ENCODE measurements around the gene HOXA9. TPM values are rescaled to one million over a fixed set of nuclear protein-coding genes. Genes with fewer than 3 reads are reported as not detected.

HOXA9 gene
- total and polyA plus RNA-seq, 10 of the 15 experiments (the other 5 are each of a cell fraction or from before 2014, with no cell fraction given): not detected

GRCh38 chr7:27188386-27189294 lies 23.3 kb upstream of the HOXA9 start:
- TF ChIP-seq ZNF274 (IDR thresholded peaks at IDR 0.05; ENCODE audit: insufficient read depth, insufficient read length) (no peak), GATAD2B (conservative IDR thresholded peaks at IDR 0.05; ENCODE audit: low read depth) (no peak), KDM1A (IDR thresholded peaks at IDR 0.05; ENCODE audit: borderline replicate concordance) (no peak), HSF1 (IDR thresholded peaks at IDR 0.05; ENCODE audit: low read depth, low read length) (no peak), CHD4 (IDR thresholded peaks at IDR 0.05) (no peak), ATF7 (IDR thresholded peaks at IDR 0.05; ENCODE audit: low read depth) (no peak)
- H3K9me3 ChIP-seq (replicated peaks; ENCODE audit: control insufficient read depth, insufficient read depth, low read length): no peaks in the 10 kb centered on the region; the same call in 2 of the 3 replicates
- BruUV-seq (replicated peaks): no TSS peak
- in situ Hi-C loops (cut with MboI): no loop called here
- no peak overlapping the region for H3K27ac ChIP-seq (ENCODE audit: control insufficient read depth, insufficient read depth)
- H3K4me2 ChIP-seq (ENCODE audit: control insufficient read depth, insufficient read depth): no peak overlapping the region
- H3K9ac ChIP-seq (ENCODE audit: control insufficient read depth, insufficient read depth, low read length): no peak overlapping the region
- H3K4me1 ChIP-seq (ENCODE audit: control insufficient read depth, insufficient read depth, low read length): no peaks in the 10 kb centered on the region
- no peaks in the 10 kb centered on the region for H3K36me3 ChIP-seq (ENCODE audit: control insufficient read depth in 2 of 2, insufficient read depth in 2 of 2, low read length in 1 of 2)
- RAD21 ChIA-PET (ENCODE audit: unreplicated experiment): no interaction called here
- no peak overlapping the region for H2AFZ ChIP-seq (ENCODE audit: control insufficient read depth, low read depth, low read length)
- ATAC-seq (no peak), FAIRE-seq (no peak), DNase-seq (ENCODE audit: low read depth, low spot score) (no peak)
- H3K27me3 ChIP-seq (replicated peaks in 1 of 2; ENCODE audit: control insufficient read depth in 2 of 2, insufficient read depth in 2 of 2, low read length in 1 of 2): peaks cover 41 to 51% of the 10 kb centered on the region in 2 experiments
- 0 out of 2 replicates have a peak, but pooled peaks cover 3% of the 10 kb centered on the region for H4K20me1 ChIP-seq (ENCODE audit: control insufficient read depth, insufficient read depth)
- intact Hi-C loops (cut with micrococcal nuclease; ENCODE audit: unreplicated experiment): no loop called here
- POLR2A ChIA-PET: no interaction called here
- CTCF ChIA-PET: interaction anchor here (0.7 kb wide), 1 partner anchor 9 kb away, joined by 3 read pairs; no protein-coding TSS in a partner anchor
- SMC1A ChIA-PET (ENCODE audit: uncharacterized antibody, unreplicated experiment): interaction anchor here (0.6 kb wide), 1 partner anchor 590 kb away, joined by 3 read pairs; no protein-coding TSS in a partner anchor
- no peaks in the 10 kb centered on the region for H3K79me2 ChIP-seq (ENCODE audit: control insufficient read depth, insufficient read depth, low read length)
- WGBS (ENCODE audit: insufficient coverage, insufficient replicate concordance, low lambda C conversion rate, missing lambda C conversion rate): 21% methylated on average over 46 of the region's 49 CpGs
- no peak overlapping the region for H3K4me3 ChIP-seq

All from GM12878 (cell line).